GM12864 (cell line): ENCODE results near the gene HOXC4.

Source experiments
- DNase-seq: peaks from one replicate; pipeline ENCODE4 v3.0.0-alpha.2; 2011; ENCODE audit warnings: low read depth
- H3K4me3 ChIP-seq: 2 replicates; pipeline ENCODE4 v1.5.1; 2011; ENCODE audit warnings: mild to moderate bottlenecking, low read depth, low read length, control low read depth
- CTCF ChIP-seq: IDR thresholded peaks from 2 replicates; pipeline ENCODE4 v1.5.1; 2011; ENCODE audit warnings: low read depth, mild to moderate bottlenecking, moderate library complexity, low read length, control low read depth, inconsistent platforms; ENCODE audit errors: missing control alignments

HOXC4 gene

GRCh38 chr12:54031480-54031879 is 22.2 kb upstream of the HOXC4 start:
- TF ChIP-seq CTCF = no peak
- no peak for DNase-seq
- no peak overlapping the region for H3K4me3 ChIP-seq

- TF ChIP-seq CTCF = no peak
- H3K4me3 ChIP-seq = no peak overlapping the region
- no peak for DNase-seq
Measured at GRCh38 chr12:54032086-54032619, 21.5 kb upstream of the HOXC4 start.

GRCh38 chr12:54032627-54033100 is 21.0 kb upstream of the HOXC4 start, which contains the start of gene HOXC5:
Gene HOXC5, plus strand, starts transcription at chr12:54033050. Its CDS starts 73 bp downstream, at chr12:54033123.
- no peak within 1 kb of the TSS for H3K4me3 ChIP-seq
- peak; percentile 98 for TF ChIP-seq CTCF
- no peak for DNase-seq

GRCh38 chr12:54033106-54033979 is 20.3 kb upstream of the HOXC4 start:
- TF ChIP-seq CTCF = no peak
- no peak overlapping the region for H3K4me3 ChIP-seq
- no peak for DNase-seq

- no peak overlapping the region for H3K4me3 ChIP-seq
- DNase-seq = no peak
- TF ChIP-seq CTCF = no peak
Measured at GRCh38 chr12:54033980-54034784, 19.5 kb upstream of the HOXC4 start.

GRCh38 chr12:54034785-54035310 is 18.8 kb upstream of the HOXC4 start:
- no peak overlapping the region for H3K4me3 ChIP-seq
- TF ChIP-seq CTCF = no peak
- DNase-seq = no peak
